Measurements from ENCODE around the gene NEDD4L. TPM values are rescaled to one million over a fixed set of nuclear protein-coding genes. Genes with fewer than 3 reads are reported as not detected.
A peak's percentile ranks its signal among the peaks of the same experiment; 100 is the strongest.

Gene NEDD4L
- total and polyA plus RNA-seq, 5 donors from 2014 or later, result 4.4 to 19.6 (median 7.8) TPM

GRCh38 chr18:58027341-58027740, 16.7 kb upstream of the NEDD4L start:
- Histone ChIP-seq H3K27ac (ENCODE audit: insufficient read depth, low read length, poor library complexity, severe bottlenecking) (no peak overlapping the region), H3K27me3 (ENCODE audit: control insufficient read depth, insufficient read depth, low read length) (peaks cover 4% of the 10 kb centered on the region), H3K9me3 (ENCODE audit: control insufficient read depth in 2 of 2, low read length in 2 of 2) (no peaks in the 10 kb centered on the region), H3K36me3 (ENCODE audit: control insufficient read depth, insufficient read depth, low read length) (no peaks in the 10 kb centered on the region), H3K4me3 (ENCODE audit: low read depth, low read length) (no peak overlapping the region), H3K4me1 (ENCODE audit: control insufficient read depth, insufficient read depth, low read length, poor library complexity, severe bottlenecking) (no peaks in the 10 kb centered on the region)
- DNase-seq, result no peak
- no peak overlapping the region for H3K27ac Mint-ChIP-seq
- no peaks in the 10 kb centered on the region for H3K9me3 Mint-ChIP-seq
- ATAC-seq (ENCODE audit: low read depth in 2 of 2), result no peak
- no peak overlapping the region for H3K4me3 Mint-ChIP-seq
- H3K27me3 Mint-ChIP-seq, result peaks cover 16% of the 10 kb centered on the region
- H3K36me3 Mint-ChIP-seq, result no peaks in the 10 kb centered on the region
- no peaks in the 10 kb centered on the region for H3K4me1 Mint-ChIP-seq

- Histone ChIP-seq H3K4me1 (ENCODE audit: control insufficient read depth, insufficient read depth, low read length, poor library complexity, severe bottlenecking) (no peaks in the 10 kb centered on the region), H3K27me3 (ENCODE audit: control insufficient read depth, insufficient read depth, low read length) (peaks cover 8% of the 10 kb centered on the region), H3K9me3 (ENCODE audit: control insufficient read depth in 2 of 2, low read length in 2 of 2) (no peaks in the 10 kb centered on the region), H3K4me3 (ENCODE audit: low read depth, low read length) (no peak overlapping the region), H3K27ac (ENCODE audit: insufficient read depth, low read length, poor library complexity, severe bottlenecking) (no peak overlapping the region), H3K36me3 (ENCODE audit: control insufficient read depth, insufficient read depth, low read length) (no peaks in the 10 kb centered on the region)
- Mint-ChIP-seq H3K36me3 (no peaks in the 10 kb centered on the region), H3K4me1 (no peaks in the 10 kb centered on the region), H3K4me3 (no peak overlapping the region), H3K27ac (no peak overlapping the region), H3K27me3 (peaks cover 20% of the 10 kb centered on the region), H3K9me3 (no peaks in the 10 kb centered on the region)
- ATAC-seq (ENCODE audit: low read depth in 2 of 2) (no peak), DNase-seq (no peak)
Observed at GRCh38 chr18:58028109-58028784, 15.8 kb upstream of the NEDD4L start.

- ATAC-seq (ENCODE audit: low read depth in 2 of 2), result no peak
- Mint-ChIP-seq H3K27ac (no peak overlapping the region), H3K9me3 (no peaks in the 10 kb centered on the region), H3K4me3 (no peak overlapping the region), H3K27me3 (peaks cover 26% of the 10 kb centered on the region), H3K4me1 (no peaks in the 10 kb centered on the region), H3K36me3 (no peaks in the 10 kb centered on the region)
- Histone ChIP-seq H3K9me3 (ENCODE audit: control insufficient read depth in 2 of 2, low read length in 2 of 2) (no peaks in the 10 kb centered on the region), H3K4me3 (ENCODE audit: low read depth, low read length) (no peak overlapping the region), H3K36me3 (ENCODE audit: control insufficient read depth, insufficient read depth, low read length) (no peaks in the 10 kb centered on the region), H3K27ac (ENCODE audit: insufficient read depth, low read length, poor library complexity, severe bottlenecking) (no peak overlapping the region), H3K4me1 (ENCODE audit: control insufficient read depth, insufficient read depth, low read length, poor library complexity, severe bottlenecking) (no peaks in the 10 kb centered on the region), H3K27me3 (ENCODE audit: control insufficient read depth, insufficient read depth, low read length) (peaks cover 17% of the 10 kb centered on the region)
- no peak for DNase-seq
Observed at GRCh38 chr18:58032233-58032632, 11.8 kb upstream of the NEDD4L start.

GRCh38 chr18:58033216-58033615, 10.8 kb upstream of the NEDD4L start:
- H3K27ac ChIP-seq (ENCODE audit: insufficient read depth, low read length, poor library complexity, severe bottlenecking), result no peak overlapping the region
- H3K27me3 ChIP-seq (ENCODE audit: control insufficient read depth, insufficient read depth, low read length), result peaks cover 13% of the 10 kb centered on the region

GRCh38 chr18:58034370-58034769, 9.7 kb upstream of the NEDD4L start:
- H3K4me3 ChIP-seq (ENCODE audit: low read depth, low read length), result no peak overlapping the region
- H3K27me3 ChIP-seq (ENCODE audit: control insufficient read depth, insufficient read depth, low read length), result peaks cover 13% of the 10 kb centered on the region
- H3K4me1 ChIP-seq (ENCODE audit: control insufficient read depth, insufficient read depth, low read length, poor library complexity, severe bottlenecking), result no peaks in the 10 kb centered on the region
- no peaks in the 10 kb centered on the region for H3K4me1 Mint-ChIP-seq
- H3K36me3 Mint-ChIP-seq, result no peaks in the 10 kb centered on the region
- H3K9me3 ChIP-seq (ENCODE audit: control insufficient read depth in 2 of 2, low read length in 2 of 2), result no peaks in the 10 kb centered on the region
- no peak overlapping the region for H3K27ac ChIP-seq (ENCODE audit: insufficient read depth, low read length, poor library complexity, severe bottlenecking)
- peaks cover 43% of the 10 kb centered on the region for H3K27me3 Mint-ChIP-seq
- DNase-seq (no peak), ATAC-seq (ENCODE audit: low read depth in 2 of 2) (no peak)
- H3K4me3 Mint-ChIP-seq, result no peak overlapping the region
- no peaks in the 10 kb centered on the region for H3K36me3 ChIP-seq (ENCODE audit: control insufficient read depth, insufficient read depth, low read length)
- H3K9me3 Mint-ChIP-seq, result peaks cover 0 to 1% (median 0%) of the 10 kb centered on the region in 7 donors
- no peak overlapping the region for H3K27ac Mint-ChIP-seq

More at GRCh38 chr18:58033216-58033615, 10.8 kb upstream of the NEDD4L start:
- no peaks in the 10 kb centered on the region for H3K36me3 Mint-ChIP-seq
- no peaks in the 10 kb centered on the region for H3K4me1 Mint-ChIP-seq
- H3K27me3 Mint-ChIP-seq, result peaks cover 31% of the 10 kb centered on the region
- no peaks in the 10 kb centered on the region for H3K4me1 ChIP-seq (ENCODE audit: control insufficient read depth, insufficient read depth, low read length, poor library complexity, severe bottlenecking)
- DNase-seq (no peak), ATAC-seq (ENCODE audit: low read depth in 2 of 2) (no peak)
- no peaks in the 10 kb centered on the region for H3K9me3 Mint-ChIP-seq
- H3K36me3 ChIP-seq (ENCODE audit: control insufficient read depth, insufficient read depth, low read length), result no peaks in the 10 kb centered on the region
- no peak overlapping the region for H3K27ac Mint-ChIP-seq
- no peak overlapping the region for H3K4me3 ChIP-seq (ENCODE audit: low read depth, low read length)
- no peaks in the 10 kb centered on the region for H3K9me3 ChIP-seq (ENCODE audit: control insufficient read depth in 2 of 2, low read length in 2 of 2)
- no peak overlapping the region for H3K4me3 Mint-ChIP-seq

- no peak overlapping the region for H3K4me3 Mint-ChIP-seq
- Histone ChIP-seq H3K4me1 (ENCODE audit: control insufficient read depth, insufficient read depth, low read length, poor library complexity, severe bottlenecking) (no peaks in the 10 kb centered on the region), H3K36me3 (ENCODE audit: control insufficient read depth, insufficient read depth, low read length) (no peaks in the 10 kb centered on the region), H3K9me3 (ENCODE audit: control insufficient read depth in 2 of 2, low read length in 2 of 2) (no peaks in the 10 kb centered on the region), H3K4me3 (ENCODE audit: low read depth, low read length) (no peak overlapping the region), H3K27ac (ENCODE audit: insufficient read depth, low read length, poor library complexity, severe bottlenecking) (no peak overlapping the region), H3K27me3 (ENCODE audit: control insufficient read depth, insufficient read depth, low read length) (peaks cover 13% of the 10 kb centered on the region)
- no peak overlapping the region for H3K27ac Mint-ChIP-seq
- H3K27me3 Mint-ChIP-seq, result peaks cover 43% of the 10 kb centered on the region
- ATAC-seq (ENCODE audit: low read depth in 2 of 2), result no peak
- peaks cover 0 to 3% (median 1%) of the 10 kb centered on the region in 4 donors for H3K4me1 Mint-ChIP-seq
- DNase-seq, result no peak
- H3K36me3 Mint-ChIP-seq, result no peaks in the 10 kb centered on the region
- peaks cover 0 to 3% (median 0%) of the 10 kb centered on the region in 7 donors for H3K9me3 Mint-ChIP-seq
Observed at GRCh38 chr18:58037163-58037562, 6.9 kb upstream of the NEDD4L start.

GRCh38 chr18:58038063-58038462, 6.0 kb upstream of the NEDD4L start:
- H3K4me3 ChIP-seq (ENCODE audit: low read depth, low read length), result no peak overlapping the region

GRCh38 chr18:58041633-58042032, 2.4 kb upstream of the NEDD4L start:
- Histone ChIP-seq H3K27ac (ENCODE audit: insufficient read depth, low read length, poor library complexity, severe bottlenecking) (no peak overlapping the region), H3K9me3 (ENCODE audit: control insufficient read depth in 2 of 2, low read length in 2 of 2) (no peaks in the 10 kb centered on the region), H3K4me3 (ENCODE audit: low read depth, low read length) (no peak overlapping the region), H3K4me1 (ENCODE audit: control insufficient read depth, insufficient read depth, low read length, poor library complexity, severe bottlenecking) (peaks cover 24% of the 10 kb centered on the region), H3K27me3 (ENCODE audit: control insufficient read depth, insufficient read depth, low read length) (peaks cover 5% of the 10 kb centered on the region), H3K36me3 (ENCODE audit: control insufficient read depth, insufficient read depth, low read length) (no peaks in the 10 kb centered on the region)
- Mint-ChIP-seq H3K9me3 (peaks cover 0 to 3% (median 0%) of the 10 kb centered on the region in 7 donors), H3K4me1 (peaks cover 4 to 28% (median 19%) of the 10 kb centered on the region in 4 donors), H3K27ac (peak overlapping the region in 1 of 3 donors; percentile 53), H3K27me3 (peaks cover 58% of the 10 kb centered on the region), H3K4me3 (peak overlapping the region; percentile 23 to 70 (median 50)), H3K36me3 (no peaks in the 10 kb centered on the region)
- no peak for DNase-seq
- ATAC-seq (ENCODE audit: low read depth in 2 of 2), result no peak

More at GRCh38 chr18:58038063-58038462, 6.0 kb upstream of the NEDD4L start:
- DNase-seq (no peak), ATAC-seq (ENCODE audit: low read depth in 2 of 2) (no peak)
- peaks cover 0 to 8% (median 3%) of the 10 kb centered on the region in 4 donors for H3K4me1 Mint-ChIP-seq
- Histone ChIP-seq H3K4me1 (ENCODE audit: control insufficient read depth, insufficient read depth, low read length, poor library complexity, severe bottlenecking) (peaks cover 4% of the 10 kb centered on the region), H3K9me3 (ENCODE audit: control insufficient read depth in 2 of 2, low read length in 2 of 2) (no peaks in the 10 kb centered on the region), H3K27me3 (ENCODE audit: control insufficient read depth, insufficient read depth, low read length) (peaks cover 10% of the 10 kb centered on the region), H3K27ac (ENCODE audit: insufficient read depth, low read length, poor library complexity, severe bottlenecking) (no peak overlapping the region), H3K36me3 (ENCODE audit: control insufficient read depth, insufficient read depth, low read length) (no peaks in the 10 kb centered on the region)
- no peak overlapping the region for H3K27ac Mint-ChIP-seq
- H3K27me3 Mint-ChIP-seq, result peaks cover 45% of the 10 kb centered on the region
- H3K4me3 Mint-ChIP-seq, result no peak overlapping the region
- H3K9me3 Mint-ChIP-seq, result peaks cover 0 to 3% (median 0%) of the 10 kb centered on the region in 7 donors
- H3K36me3 Mint-ChIP-seq, result no peaks in the 10 kb centered on the region

All from CD4-positive, CD25-positive, alpha-beta regulatory T cell (primary cell).